T-cell (primary cell): ENCODE results near the gene KAZN. TPM values are rescaled to one million over a fixed set of nuclear protein-coding genes. Genes with fewer than 3 reads are reported as not detected.

Source experiments
- ATAC-seq, 4 experiments: fragments of 200-7000 bp in 3 of 4; fragments of 150-1000 bp in 1 of 4; cut with Tn5 transposase; replicated peaks in 1 of 4; 1 replicate in 3 of 4; 2 replicates in 1 of 4; pipeline ENCODE4 v1.10.0; 2021; ENCODE audit warnings: moderate library complexity in 3 of 4, mild to moderate bottlenecking in 2 of 4, moderate number of reproducible peaks in 1 of 4
- CTCF ChIA-PET, 2 donors: fragments of 300-600 bp; sonication (Branson Sonifier 250); formaldehyde crosslinking; loops; one replicate each; lab custom pipeline; 2022; ENCODE audit warnings: antibody characterized with exemption in 2 of 2; lab: Charles Lee
- POLR2A ChIA-PET, 2 donors: fragments of 300-600 bp; sonication (Branson Sonifier 250); formaldehyde crosslinking; loops; one replicate each; lab custom pipeline; 2022; ENCODE audit warnings: antibody characterized with exemption in 2 of 2; lab: Charles Lee
- DNase-seq, 35 experiments: peaks; one replicate each; pipeline versions ENCODE4 v3.0.0 to v3.0.0-alpha.2; 2013 to 2023
- H3K27ac ChIP-seq: one replicate; pipeline ENCODE4 v1.5.1; 2013; ENCODE audit warnings: low read length
- H3K27me3 ChIP-seq, 2 experiments: replicated peaks in 1 of 2; 1 replicate in 1 of 2; 2 replicates in 1 of 2; pipeline versions ENCODE4 v1.6.1 to v1.7.0; 2013; ENCODE audit warnings: low read length in 1 of 2, mixed read lengths in 1 of 2; ENCODE audit not compliant: control insufficient read depth in 2 of 2, insufficient read depth in 2 of 2; ENCODE audit errors: extremely low read depth in 1 of 2
- H3K36me3 ChIP-seq, 2 donors: 1 replicate in 1 of 2; 2 replicates in 1 of 2; pipeline versions ENCODE4 v1.6.1 to v1.7.0; 2013; ENCODE audit warnings: low read length in 1 of 2; ENCODE audit not compliant: control insufficient read depth in 2 of 2, insufficient read depth in 1 of 2; ENCODE audit errors: extremely low read depth in 1 of 2
- H3K4me1 ChIP-seq, 2 experiments: 1 replicate in 1 of 2; 2 replicates in 1 of 2; pipeline versions ENCODE4 v1.6.1 to v1.7.0; 2013; ENCODE audit warnings: low read length in 2 of 2, mixed read lengths in 1 of 2; ENCODE audit not compliant: insufficient read depth in 2 of 2, control insufficient read depth in 1 of 2; ENCODE audit errors: extremely low read depth in 1 of 2
- H3K4me3 ChIP-seq, 2 donors: 1 replicate in 1 of 2; 2 replicates in 1 of 2; pipeline versions ENCODE4 v1.5.1 to v1.7.0; 2013; ENCODE audit warnings: mild to moderate bottlenecking in 2 of 2, low read length in 1 of 2, moderate library complexity in 1 of 2; ENCODE audit not compliant: control insufficient read depth in 1 of 2; ENCODE audit errors: extremely low read depth in 1 of 2
- H3K9me3 ChIP-seq: 2 replicates; pipeline ENCODE4 v1.7.0; 2013
- H3K27ac Mint-ChIP-seq, 2 donors: one replicate each; pipeline ENCODE4 v1.8.0; 2020 to 2021; ENCODE audit warnings: mild to moderate bottlenecking in 2 of 2, mixed read lengths in 2 of 2
- H3K27me3 Mint-ChIP-seq, 2 donors: one replicate each; pipeline ENCODE4 v1.8.0; 2021 to 2022; ENCODE audit warnings: mixed read lengths in 2 of 2
- H3K36me3 Mint-ChIP-seq: one replicate; pipeline ENCODE4 v1.8.0; 2021; ENCODE audit warnings: mixed read lengths
- H3K4me1 Mint-ChIP-seq, 3 donors: one replicate each; pipeline ENCODE4 v1.8.0; 2020 to 2022; ENCODE audit warnings: mixed read lengths in 3 of 3, mild to moderate bottlenecking in 1 of 3
- H3K4me3 Mint-ChIP-seq, 3 donors: one replicate each; pipeline ENCODE4 v1.8.0; 2020 to 2022; ENCODE audit warnings: mild to moderate bottlenecking in 3 of 3, mixed read lengths in 3 of 3, moderate library complexity in 3 of 3
- H3K9me3 Mint-ChIP-seq, 3 donors: one replicate each; pipeline ENCODE4 v1.8.0; 2020 to 2022; ENCODE audit warnings: mixed read lengths in 3 of 3
- WGBS: methylation state at CpG from one replicate; pipeline ENCODE4 v1.1.5; 2013; ENCODE audit warnings: missing lambda C conversion rate; ENCODE audit not compliant: insufficient coverage; 5-methylcytosine and 5-hydroxymethylcytosine counted together
- total RNA-seq, 35 experiments: library from RNA in 6 of 35; stranded (reverse) in 6 of 35; fragments of 120-200 nt in 1 of 35; gene quantifications; one replicate each; pipeline versions ENCODE4 v1.2.1 to v1.2.4 and lab custom pipeline; 2013 to 2026

The KAZN gene
- total RNA-seq, 5 donors from 2014 or later (not counting 1 experiment from before 2014, with no cell fraction given), result 0.18 to 0.58 (median 0.30) TPM

GRCh38 chr1:14887764-14888350 lies 289.4 kb downstream of the KAZN start:
- Mint-ChIP-seq H3K4me1 (no peaks in the 10 kb centered on the region), H3K9me3 (no peaks in the 10 kb centered on the region), H3K27me3 (peaks cover 0 to 17% of the 10 kb centered on the region in 2 donors), H3K27ac (no peak overlapping the region), H3K36me3 (no peaks in the 10 kb centered on the region), H3K4me3 (no peak overlapping the region)
- Histone ChIP-seq H3K27ac (no peak overlapping the region), H3K27me3 (peaks cover 0 to 10% of the 10 kb centered on the region in 2 experiments), H3K9me3 (no peaks in the 10 kb centered on the region), H3K4me3 (no peak overlapping the region), H3K4me1 (no peaks in the 10 kb centered on the region), H3K36me3 (no peaks in the 10 kb centered on the region)
- ATAC-seq (no peak), DNase-seq (no peak)
- WGBS, result 74% methylated on average over 10 of the region's 13 CpGs
- ChIA-PET POLR2A (no interaction called here), CTCF (interaction anchor here in 1 of 2 donors (0.7 kb wide), 1 partner anchor 17 kb away, joined by 4 read pairs; no protein-coding TSS in a partner anchor)

DNA sequence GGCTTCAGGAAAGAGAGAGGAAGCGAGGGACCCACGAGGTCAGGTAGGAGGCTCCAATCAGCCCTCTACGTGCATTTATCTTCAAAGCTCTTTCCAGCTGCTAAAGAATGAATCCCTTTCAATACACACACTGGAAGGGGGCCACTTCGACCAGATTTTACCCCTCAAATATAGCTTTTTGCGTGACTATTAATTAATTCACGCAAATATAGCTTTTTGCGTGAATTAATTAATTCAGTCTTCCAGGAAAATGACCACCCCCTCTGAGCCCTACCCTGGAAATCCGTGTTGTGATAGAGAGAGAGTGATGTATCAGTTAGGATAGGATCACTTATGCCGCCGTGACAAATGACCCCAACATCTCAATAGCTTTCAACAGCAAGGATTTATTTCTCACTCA lies 289.9 kb downstream of the KAZN start:
- H3K4me1 ChIP-seq, result no peaks in the 10 kb centered on the region
- ChIA-PET CTCF (no interaction called here), POLR2A (no interaction called here)
- H3K36me3 Mint-ChIP-seq, result no peaks in the 10 kb centered on the region
- H3K4me3 ChIP-seq, result no peak overlapping the region
- no CpG with 5 or more reads among the region's 10 CpGs for WGBS
- H3K36me3 ChIP-seq, result no peaks in the 10 kb centered on the region
- H3K27ac Mint-ChIP-seq, result no peak overlapping the region
- DNase-seq (no peak), ATAC-seq (no peak)
- H3K27me3 ChIP-seq, result peaks cover 0 to 14% of the 10 kb centered on the region in 2 experiments
- H3K9me3 ChIP-seq, result no peaks in the 10 kb centered on the region
- H3K27ac ChIP-seq, result no peak overlapping the region
- H3K4me3 Mint-ChIP-seq, result no peak overlapping the region
- H3K9me3 Mint-ChIP-seq, result no peaks in the 10 kb centered on the region
- peaks cover 0 to 21% of the 10 kb centered on the region in 2 donors for H3K27me3 Mint-ChIP-seq
- H3K4me1 Mint-ChIP-seq, result no peaks in the 10 kb centered on the region

GRCh38 chr1:14889825-14890440 lies 291.4 kb downstream of the KAZN start:
- no peak overlapping the region for H3K27ac Mint-ChIP-seq
- H3K4me3 Mint-ChIP-seq, result no peak overlapping the region
- DNase-seq (no peak), ATAC-seq (no peak)
- 85% methylated on average over 13 of the region's 13 CpGs for WGBS
- ChIA-PET POLR2A (no interaction called here), CTCF (no interaction called here)
- Histone ChIP-seq H3K27ac (no peak overlapping the region), H3K4me3 (no peak overlapping the region), H3K4me1 (no peaks in the 10 kb centered on the region), H3K36me3 (no peaks in the 10 kb centered on the region), H3K9me3 (no peaks in the 10 kb centered on the region), H3K27me3 (peaks cover 0 to 21% of the 10 kb centered on the region in 2 experiments)
- H3K27me3 Mint-ChIP-seq, result peaks cover 3 to 28% of the 10 kb centered on the region in 2 donors
- H3K9me3 Mint-ChIP-seq, result no peaks in the 10 kb centered on the region
- no peaks in the 10 kb centered on the region for H3K36me3 Mint-ChIP-seq
- no peaks in the 10 kb centered on the region for H3K4me1 Mint-ChIP-seq

DNA sequence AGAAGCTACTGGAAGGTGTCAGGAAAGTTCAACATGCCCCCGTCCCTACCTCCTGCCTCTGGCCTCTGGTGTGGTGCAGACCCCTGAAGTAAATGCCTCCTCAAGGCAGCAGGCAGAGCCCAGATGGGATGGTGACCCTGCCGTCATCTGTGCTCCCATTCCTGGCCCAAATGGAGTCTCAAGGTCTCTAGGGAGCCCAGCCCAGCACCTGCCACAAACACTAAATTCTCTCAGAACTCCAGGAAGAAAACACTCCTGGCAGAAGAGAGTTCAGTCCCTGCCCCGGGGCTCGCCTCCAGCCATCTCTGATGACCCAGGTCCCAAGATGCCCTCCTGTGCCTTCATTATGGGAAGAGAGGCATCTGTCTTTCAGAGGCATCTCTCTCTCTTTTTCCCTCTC lies 293.5 kb downstream of the KAZN start:
- CTCF ChIA-PET, result interaction anchor here in 1 of 2 donors (0.7 kb wide), 1 partner anchor 16 kb away, joined by 3 read pairs; no protein-coding TSS in a partner anchor
- Mint-ChIP-seq H3K9me3 (no peaks in the 10 kb centered on the region), H3K27me3 (peaks cover 9 to 42% of the 10 kb centered on the region in 2 donors), H3K4me1 (no peaks in the 10 kb centered on the region), H3K4me3 (no peak overlapping the region), H3K27ac (no peak overlapping the region), H3K36me3 (no peaks in the 10 kb centered on the region)
- no peak for ATAC-seq
- 69% methylated on average over 2 of the region's 4 CpGs for WGBS
- H3K4me1 ChIP-seq, result no peaks in the 10 kb centered on the region
- no peaks in the 10 kb centered on the region for H3K9me3 ChIP-seq
- H3K27ac ChIP-seq, result no peak overlapping the region
- no peaks in the 10 kb centered on the region for H3K36me3 ChIP-seq
- H3K4me3 ChIP-seq, result no peak overlapping the region
- DNase-seq, result no peak
- POLR2A ChIA-PET, result no interaction called here
- peaks cover 0 to 29% of the 10 kb centered on the region in 2 experiments for H3K27me3 ChIP-seq

DNA sequence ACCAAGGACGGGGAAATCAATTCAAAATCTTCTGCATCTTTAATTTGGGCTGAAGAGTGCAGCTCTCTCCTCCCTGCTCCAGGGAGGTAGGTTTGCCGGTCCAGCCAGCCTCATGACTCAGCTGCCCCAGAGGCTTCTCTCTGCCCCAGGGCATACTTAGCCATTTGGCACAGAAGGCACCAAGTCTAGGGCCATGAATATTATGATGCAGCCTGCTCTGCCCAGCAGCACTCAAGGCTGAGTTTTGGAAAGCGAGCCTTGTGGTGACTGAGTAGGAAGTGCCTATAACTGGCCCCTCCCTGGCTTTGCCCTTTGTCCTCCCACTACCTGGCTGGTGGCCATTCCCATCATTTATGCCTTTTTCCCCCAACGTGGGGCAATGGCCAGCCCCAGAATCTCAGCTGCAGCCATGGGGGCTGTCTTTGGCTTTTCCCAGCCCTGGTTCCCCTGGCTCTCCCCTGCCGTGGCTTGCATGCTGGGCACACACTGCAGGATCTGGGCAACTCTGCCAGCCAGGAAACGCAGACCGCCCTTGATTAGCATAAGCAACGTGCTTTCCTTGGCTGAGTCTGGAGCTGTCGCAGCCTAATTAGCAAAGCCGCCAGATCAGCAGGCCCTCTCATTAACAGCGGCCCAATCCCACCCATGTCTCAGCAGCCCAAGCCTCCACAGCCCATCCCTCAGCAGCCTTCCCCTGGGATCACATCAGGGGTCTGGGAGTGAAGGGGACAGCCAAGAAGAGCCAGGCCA lies 296.5 kb downstream of the KAZN start:
- Histone ChIP-seq H3K9me3 (no peaks in the 10 kb centered on the region), H3K27ac (no peak overlapping the region), H3K4me1 (no peaks in the 10 kb centered on the region), H3K27me3 (peaks cover 0 to 37% of the 10 kb centered on the region in 2 experiments), H3K4me3 (no peak overlapping the region), H3K36me3 (no peaks in the 10 kb centered on the region)
- H3K36me3 Mint-ChIP-seq, result no peaks in the 10 kb centered on the region
- H3K9me3 Mint-ChIP-seq, result no peaks in the 10 kb centered on the region
- ChIA-PET CTCF (no interaction called here), POLR2A (no interaction called here)
- H3K4me1 Mint-ChIP-seq, result no peaks in the 10 kb centered on the region
- ATAC-seq, result no peak
- no peak for DNase-seq
- peaks cover 15 to 49% of the 10 kb centered on the region in 2 donors for H3K27me3 Mint-ChIP-seq
- H3K27ac Mint-ChIP-seq, result no peak overlapping the region
- no peak overlapping the region for H3K4me3 Mint-ChIP-seq
- 67% methylated on average over 4 of the region's 11 CpGs for WGBS

DNA sequence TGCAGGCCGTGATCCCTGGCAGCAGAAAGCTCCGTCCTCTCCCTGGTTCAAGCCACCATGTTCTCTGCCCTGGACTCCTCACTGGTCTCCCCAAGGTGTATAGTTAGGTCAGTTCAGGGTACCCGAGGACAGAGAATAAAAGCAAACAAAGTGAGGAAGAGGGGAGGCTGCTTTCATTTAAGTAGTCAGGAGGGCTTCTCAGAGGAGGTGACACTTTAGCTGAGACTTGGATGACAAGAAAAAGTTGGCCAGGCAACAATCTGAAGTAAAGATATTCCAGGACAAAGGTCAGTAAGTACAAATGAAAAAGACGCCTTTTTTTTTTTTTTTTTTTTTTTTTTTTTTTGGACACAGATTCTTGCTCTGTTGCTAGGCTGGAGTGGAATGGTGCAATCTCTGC lies 297.2 kb downstream of the KAZN start:
- ATAC-seq (no peak), DNase-seq (no peak)
- H3K27me3 ChIP-seq, result peaks cover 0 to 37% of the 10 kb centered on the region in 2 experiments
- no peak overlapping the region for H3K27ac Mint-ChIP-seq
- H3K36me3 ChIP-seq, result no peaks in the 10 kb centered on the region
- peaks cover 16 to 50% of the 10 kb centered on the region in 2 donors for H3K27me3 Mint-ChIP-seq
- H3K9me3 Mint-ChIP-seq, result no peaks in the 10 kb centered on the region
- H3K4me1 Mint-ChIP-seq, result no peaks in the 10 kb centered on the region
- H3K9me3 ChIP-seq, result no peaks in the 10 kb centered on the region
- no peak overlapping the region for H3K4me3 ChIP-seq
- H3K36me3 Mint-ChIP-seq, result no peaks in the 10 kb centered on the region
- no CpG with 5 or more reads among the region's 4 CpGs for WGBS
- no peak overlapping the region for H3K4me3 Mint-ChIP-seq
- H3K27ac ChIP-seq, result no peak overlapping the region
- ChIA-PET POLR2A (no interaction called here), CTCF (no interaction called here)
- H3K4me1 ChIP-seq, result no peaks in the 10 kb centered on the region
